Endothelial cell of umbilical vein (primary cell): ENCODE results near the gene ERFL. TPM values are rescaled to one million over a fixed set of nuclear protein-coding genes. Genes with fewer than 3 reads are reported as not detected.

Experiments
- BruUV-seq: library from RNA; stranded (reverse); fragments of 400-500 nt; replicated peaks from 2 replicates; lab custom pipeline; 2021; lab: Mats Ljungman, UMichigan
- CTCF ChIA-PET: fragments of 300-600, 350-600 bp; sonication (Branson Sonifier 250); formaldehyde crosslinking; loops from one replicate; lab custom pipeline; 2021; ENCODE audit warnings: antibody characterized with exemption, inconsistent platforms; lab: Charles Lee
- POLR2A ChIA-PET: fragments of 300-600, 350-600 bp; sonication (Branson Sonifier 250); formaldehyde crosslinking; loops from one replicate; lab custom pipeline; 2021; ENCODE audit warnings: antibody characterized with exemption, inconsistent platforms; lab: Charles Lee
- DNase-seq: peaks from one replicate; pipeline ENCODE4 v3.0.0-alpha.2; 2011; ENCODE audit warnings: low read depth, low spot score
- FAIRE-seq: peaks from 2 replicates; lab custom pipeline; 2011; peaks lifted over from hg19 to GRCh38; lab: Jason Lieb, UNC
- H2AFZ ChIP-seq: 2 replicates; pipeline ENCODE4 v1.6.0; 2012; ENCODE audit warnings: low read depth, low read length, control low read depth, inconsistent platforms
- H3K27ac ChIP-seq: 2 replicates; pipeline ENCODE4 v1.5.1; 2011; ENCODE audit warnings: low read depth, mild to moderate bottlenecking, control low read depth, low read length, moderate library complexity; ENCODE audit not compliant: insufficient read depth
- H3K27me3 ChIP-seq, 2 experiments: 2 replicates each; pipeline versions ENCODE4 v1.6.0 to v1.6.1; 2011; ENCODE audit warnings: low read length in 2 of 2, mixed read lengths in 1 of 2; ENCODE audit not compliant: control insufficient read depth in 2 of 2, insufficient read depth in 2 of 2
- H3K36me3 ChIP-seq, 2 experiments: 2 replicates in 1 of 2; 3 replicates in 1 of 2; pipeline ENCODE4 v1.5.1; 2011; ENCODE audit warnings: low read length in 2 of 2, mild to moderate bottlenecking in 1 of 2, moderate library complexity in 1 of 2; ENCODE audit not compliant: control insufficient read depth in 2 of 2, insufficient read depth in 2 of 2; ENCODE audit errors: extremely low read depth in 1 of 2
- H3K4me1 ChIP-seq: 3 replicates; pipeline ENCODE4 v1.5.1; 2011; ENCODE audit warnings: mild to moderate bottlenecking, low read length; ENCODE audit not compliant: control insufficient read depth, insufficient read depth; ENCODE audit errors: extremely low read depth
- H3K4me2 ChIP-seq: 2 replicates; pipeline ENCODE4 v1.6.1; 2011; ENCODE audit warnings: low read length, control low read depth, mixed read lengths; ENCODE audit not compliant: insufficient read depth
- H3K4me3 ChIP-seq, 3 experiments: fragments of 200-600 bp in 1 of 3; sonication (generic), shearing (Covaris generic) in 1 of 3; replicated peaks in 1 of 3; 2 replicates each; pipeline ENCODE4 v1.5.1; 2011 to 2016; ENCODE audit warnings: control low read depth in 3 of 3, low read length in 3 of 3, mild to moderate bottlenecking in 2 of 3, inconsistent platforms in 1 of 3, low read depth in 1 of 3, moderate library complexity in 1 of 3; ENCODE audit not compliant: insufficient read depth in 1 of 3
- H3K79me2 ChIP-seq: 2 replicates; pipeline ENCODE4 v1.6.0; 2012; ENCODE audit warnings: low read length, inconsistent platforms; ENCODE audit not compliant: control insufficient read depth, insufficient read depth
- H3K9ac ChIP-seq: replicated peaks from 2 replicates; pipeline ENCODE3; 2011; ENCODE audit warnings: low read length, control low read depth; ENCODE audit not compliant: insufficient read depth; ENCODE audit errors: extremely low read depth
- H3K9me1 ChIP-seq: replicated peaks from 3 replicates; pipeline ENCODE4 v1.6.0; 2011; ENCODE audit warnings: mild to moderate bottlenecking, low read length; ENCODE audit not compliant: control insufficient read depth, insufficient read depth; ENCODE audit errors: extremely low read depth
- H3K9me3 ChIP-seq: replicated peaks from 2 replicates; pipeline ENCODE4 v1.5.1; 2012; ENCODE audit warnings: low read length, inconsistent platforms; ENCODE audit not compliant: control insufficient read depth, insufficient read depth
- H4K20me1 ChIP-seq: replicated peaks from 2 replicates; pipeline ENCODE3; 2011; ENCODE audit warnings: mild to moderate bottlenecking, low read length; ENCODE audit not compliant: control insufficient read depth, insufficient read depth; ENCODE audit errors: extremely low read depth
- EZH2 ChIP-seq: IDR thresholded peaks from 2 replicates; pipeline ENCODE4 v1.6.1; 2012; ENCODE audit warnings: borderline replicate concordance, low read depth, mild to moderate bottlenecking, moderate library complexity, low read length, inconsistent platforms; ENCODE audit not compliant: severe bottlenecking
- GATA2 ChIP-seq: IDR thresholded peaks from 2 replicates; pipeline ENCODE4 v1.7.0; 2011; ENCODE audit warnings: low read depth, mild to moderate bottlenecking, moderate library complexity, mixed read lengths, low read length; ENCODE audit not compliant: insufficient read length, insufficient read depth
- JUN ChIP-seq: IDR thresholded peaks from 2 replicates; pipeline ENCODE4 v1.6.1; 2011; ENCODE audit warnings: borderline replicate concordance, low read depth; ENCODE audit not compliant: insufficient read length, insufficient read depth
- dilution Hi-C: fragments of 300-500 bp; cut with MboI; formaldehyde crosslinking; loops from one replicate; pipeline ENCODE4 v1.15.0; 2019; ENCODE audit warnings: low sequenced_read_pairs; ENCODE audit not compliant: extremely low pct_ligation_motif_present
- intact Hi-C: fragments of 100-400 bp; cut with micrococcal nuclease; formaldehyde crosslinking; loops from one replicate; pipeline ENCODE4 v1.10.0; 2022
- polyA plus RNA-seq, 4 experiments: library from polyadenylated mRNA; depleted of rRNA in 3 of 4; stranded (reverse) in 3 of 4; unstranded in 1 of 4; fragments of >200 nt; gene quantifications; 2 replicates each; pipeline versions ENCODE4 v1.2.1 to v1.2.3, GENCODE V29; 2011 to 2012; ENCODE audit warnings: missing spikeins in 1 of 4
- total RNA-seq: library from RNA; stranded (reverse); gene quantifications from 2 replicates; pipeline ENCODE4 v1.2.3, GENCODE V29; 2021
- TF ChIP-seq, protein P1 (sequence below), 2 donors: IDR thresholded peaks; 1 replicate in 1 of 2; 2 replicates in 1 of 2; pipeline ENCODE4 v1.5.1; 2011; ENCODE audit warnings: low read length in 2 of 2, mild to moderate bottlenecking in 2 of 2, moderate library complexity in 2 of 2, control low read depth in 1 of 2, inconsistent platforms in 1 of 2, low read depth in 1 of 2; ENCODE audit not compliant: insufficient read depth in 1 of 2; ENCODE audit errors: extremely low read depth in 1 of 2

Gene ERFL
- total and polyA plus RNA-seq, 2 donors (not counting 3 experiments of a cell fraction or from before 2014, with no cell fraction given), result not detected

DNA sequence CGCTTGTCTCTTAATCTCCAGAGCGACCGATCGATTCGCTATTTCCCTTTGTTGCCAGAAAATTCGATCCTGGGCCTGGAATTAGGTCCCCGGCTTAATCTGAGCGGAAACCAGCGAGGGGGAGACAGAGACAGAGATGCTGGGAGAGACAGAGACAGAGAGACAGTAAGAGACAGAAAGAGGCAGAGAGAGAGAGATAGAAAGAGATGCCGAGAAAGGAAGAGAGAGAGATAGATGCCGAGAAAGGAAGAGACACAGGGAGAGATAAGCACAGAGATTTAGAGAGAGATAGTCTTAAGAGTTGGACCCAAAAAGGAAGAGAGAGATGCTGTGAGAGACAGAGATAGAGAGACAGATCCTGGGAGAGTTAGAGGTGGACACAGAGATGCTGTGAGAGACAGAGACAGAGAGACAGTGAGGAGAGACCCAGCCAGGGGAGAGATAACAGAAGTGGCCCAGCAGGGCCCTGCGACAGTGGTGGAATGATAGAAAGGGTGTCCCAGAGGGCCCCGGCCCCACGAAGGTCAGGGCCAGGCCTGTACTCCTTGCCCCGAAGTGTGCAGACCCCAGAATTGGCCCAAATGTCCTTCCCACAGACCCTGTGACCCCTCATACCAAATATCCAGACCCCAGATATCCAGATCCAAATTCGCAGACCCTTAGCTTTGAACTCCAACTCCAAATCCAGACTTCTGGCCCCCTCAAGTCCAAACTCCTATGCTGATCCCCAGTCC is 1.3 kb downstream of the ERFL start:
- BruUV-seq, result no TSS peak
- POLR2A ChIA-PET, result no interaction called here
- intact Hi-C loops, result no loop called here
- no peak overlapping the region for H3K4me2 ChIP-seq
- peaks cover 67 to 70% of the 10 kb centered on the region in 2 experiments for H3K27me3 ChIP-seq
- H3K9ac ChIP-seq, result no peak overlapping the region
- no peak for TF ChIP-seq JUN
- TF ChIP-seq EZH2, result peak; percentile 53
- TF ChIP-seq GATA2, result no peak
- TF ChIP-seq, protein P1, sequence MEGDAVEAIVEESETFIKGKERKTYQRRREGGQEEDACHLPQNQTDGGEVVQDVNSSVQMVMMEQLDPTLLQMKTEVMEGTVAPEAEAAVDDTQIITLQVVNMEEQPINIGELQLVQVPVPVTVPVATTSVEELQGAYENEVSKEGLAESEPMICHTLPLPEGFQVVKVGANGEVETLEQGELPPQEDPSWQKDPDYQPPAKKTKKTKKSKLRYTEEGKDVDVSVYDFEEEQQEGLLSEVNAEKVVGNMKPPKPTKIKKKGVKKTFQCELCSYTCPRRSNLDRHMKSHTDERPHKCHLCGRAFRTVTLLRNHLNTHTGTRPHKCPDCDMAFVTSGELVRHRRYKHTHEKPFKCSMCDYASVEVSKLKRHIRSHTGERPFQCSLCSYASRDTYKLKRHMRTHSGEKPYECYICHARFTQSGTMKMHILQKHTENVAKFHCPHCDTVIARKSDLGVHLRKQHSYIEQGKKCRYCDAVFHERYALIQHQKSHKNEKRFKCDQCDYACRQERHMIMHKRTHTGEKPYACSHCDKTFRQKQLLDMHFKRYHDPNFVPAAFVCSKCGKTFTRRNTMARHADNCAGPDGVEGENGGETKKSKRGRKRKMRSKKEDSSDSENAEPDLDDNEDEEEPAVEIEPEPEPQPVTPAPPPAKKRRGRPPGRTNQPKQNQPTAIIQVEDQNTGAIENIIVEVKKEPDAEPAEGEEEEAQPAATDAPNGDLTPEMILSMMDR (IDR thresholded peaks at IDR 0.05; ENCODE audit: extremely low read depth in 1 of 2, insufficient read depth in 1 of 2, low read depth in 1 of 2, low read length in 2 of 2), result no peak
- no peaks in the 10 kb centered on the region for H3K36me3 ChIP-seq
- no peaks in the 10 kb centered on the region for H3K9me1 ChIP-seq
- no peak overlapping the region for H3K27ac ChIP-seq
- FAIRE-seq, result no peak
- H2AFZ ChIP-seq, result no peak overlapping the region
- no peaks in the 10 kb centered on the region for H3K9me3 ChIP-seq
- H4K20me1 ChIP-seq, result no peaks in the 10 kb centered on the region
- H3K79me2 ChIP-seq, result no peaks in the 10 kb centered on the region
- H3K4me1 ChIP-seq, result no peaks in the 10 kb centered on the region
- no peak for DNase-seq
- dilution Hi-C loops, result no loop called here
- CTCF ChIA-PET, result interaction anchor here (1.5 kb wide), 1 partner anchor 53 kb away, joined by 8 read pairs; no protein-coding TSS in a partner anchor
- H3K4me3 ChIP-seq, result no peak overlapping the region
